DOHH2 (cell line): ENCODE data around the gene LPXN.

Experiments used
- EZH2phosphoT487 ChIP-seq: fragments of 200-600 bp; sonication (generic); IDR thresholded peaks from 2 replicates; pipeline ENCODE4 v1.6.1; 2017; ENCODE audit warnings: borderline replicate concordance, mild to moderate bottlenecking, antibody characterized with exemption, low read length, moderate library complexity, mixed read lengths
- TF ChIP-seq, protein P1 (sequence below): fragments of 200-600 bp; sonication (generic); IDR thresholded peaks from one replicate; pipeline ENCODE4 v1.5.1; 2014; ENCODE audit warnings: antibody characterized with exemption, mild to moderate bottlenecking, low read depth, low read length; ENCODE audit not compliant: poor library complexity, severe bottlenecking

DNA sequence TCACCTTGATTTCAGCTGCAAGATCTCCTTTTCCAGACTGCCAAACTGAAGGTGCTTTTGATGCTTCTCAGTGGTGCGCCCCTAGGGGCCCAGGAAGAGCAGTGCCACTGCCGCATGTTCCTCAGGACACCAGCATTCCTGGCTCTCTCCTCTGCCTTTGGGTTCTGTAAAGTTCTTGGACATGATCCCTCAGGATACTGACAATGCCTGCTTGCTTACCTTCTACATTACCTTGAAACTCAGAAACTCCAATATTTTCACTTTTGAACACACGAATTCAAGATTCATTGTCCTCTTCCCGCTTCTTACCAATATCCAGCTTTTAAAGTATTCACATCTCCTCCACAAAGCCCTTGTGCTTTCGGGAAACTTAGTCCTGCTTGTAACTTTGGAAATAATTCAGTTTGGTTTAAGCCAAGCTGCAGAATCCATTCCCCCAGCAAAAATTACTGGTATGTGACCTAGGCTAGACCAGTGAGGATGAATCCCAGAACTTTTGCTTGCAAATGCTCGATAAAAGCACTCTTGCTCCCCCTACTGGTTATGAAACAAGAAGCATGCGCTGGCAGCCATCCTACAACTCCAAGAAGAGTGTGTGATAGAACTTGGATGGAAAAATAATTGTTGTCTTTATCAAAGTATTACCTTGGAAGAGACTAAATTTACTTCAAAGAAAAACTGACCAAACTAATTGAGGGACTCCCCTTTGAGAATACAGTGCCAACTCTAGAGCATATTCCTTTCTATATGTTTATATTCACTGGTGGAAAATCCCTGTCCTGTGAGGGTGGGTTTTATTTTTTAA, 51.2 kb downstream of the LPXN start:
- TF ChIP-seq, protein P1, sequence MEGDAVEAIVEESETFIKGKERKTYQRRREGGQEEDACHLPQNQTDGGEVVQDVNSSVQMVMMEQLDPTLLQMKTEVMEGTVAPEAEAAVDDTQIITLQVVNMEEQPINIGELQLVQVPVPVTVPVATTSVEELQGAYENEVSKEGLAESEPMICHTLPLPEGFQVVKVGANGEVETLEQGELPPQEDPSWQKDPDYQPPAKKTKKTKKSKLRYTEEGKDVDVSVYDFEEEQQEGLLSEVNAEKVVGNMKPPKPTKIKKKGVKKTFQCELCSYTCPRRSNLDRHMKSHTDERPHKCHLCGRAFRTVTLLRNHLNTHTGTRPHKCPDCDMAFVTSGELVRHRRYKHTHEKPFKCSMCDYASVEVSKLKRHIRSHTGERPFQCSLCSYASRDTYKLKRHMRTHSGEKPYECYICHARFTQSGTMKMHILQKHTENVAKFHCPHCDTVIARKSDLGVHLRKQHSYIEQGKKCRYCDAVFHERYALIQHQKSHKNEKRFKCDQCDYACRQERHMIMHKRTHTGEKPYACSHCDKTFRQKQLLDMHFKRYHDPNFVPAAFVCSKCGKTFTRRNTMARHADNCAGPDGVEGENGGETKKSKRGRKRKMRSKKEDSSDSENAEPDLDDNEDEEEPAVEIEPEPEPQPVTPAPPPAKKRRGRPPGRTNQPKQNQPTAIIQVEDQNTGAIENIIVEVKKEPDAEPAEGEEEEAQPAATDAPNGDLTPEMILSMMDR, result peak; percentile 96
- no peak for TF ChIP-seq EZH2phosphoT487
